ENCODE results near the gene MSANTD3. TPM values are rescaled to one million over a fixed set of nuclear protein-coding genes. Genes with fewer than 3 reads are reported as not detected.
"Not testable (repeated sequence)": the region's sequence is repeated elsewhere in the genome, so short reads cannot be mapped to it uniquely, and the experiment has no call there.

MSANTD3 gene
- total and polyA plus RNA-seq, 8 donors, result 6.0 to 15.0 (median 8.2) TPM

- no peaks in the 10 kb centered on the region for H3K4me1 ChIP-seq
- no peak overlapping the region for H3K27ac ChIP-seq
- FAIRE-seq (peak; percentile 87), DNase-seq (peak in 5 of 6 donors; percentile 46 to 75 (median 62)), ATAC-seq (peak in 3 of 4 donors; percentile 82 to 92 (median 87))
- H3K9me3 ChIP-seq, result no peaks in the 10 kb centered on the region
- H3K4me3 ChIP-seq, result no peak overlapping the region
- no peaks in the 10 kb centered on the region for H3K36me3 ChIP-seq
- peak; percentile 74 to 94 (median 90) for TF ChIP-seq CTCF (IDR thresholded peaks at IDR 0.05)
- intact Hi-C loops (cut with DNase I), result no loop called here
- WGBS, 2 donors, result 73 to 77% methylated on average over 1 of the region's 1 CpG
- no peaks in the 10 kb centered on the region for H3K27me3 ChIP-seq
These were observed 11.2 kb downstream of the MSANTD3 start for GRCh38 chr9:100437860-100438805.

GRCh38 chr9:100440071-100440470, 13.1 kb downstream of the MSANTD3 start:
- WGBS, 2 donors, result 88 to 90% methylated on average over 3 of the region's 3 CpGs
- intact Hi-C loops (cut with DNase I), result no loop called here
- FAIRE-seq, result no peak

GRCh38 chr9:100440487-100440886, 13.5 kb downstream of the MSANTD3 start:
- DNase-seq; H3K27me3 ChIP-seq; H3K4me3 ChIP-seq; FAIRE-seq; H3K9me3 ChIP-seq; H3K4me1 ChIP-seq; H3K27ac ChIP-seq; H3K36me3 ChIP-seq; intact Hi-C loops (cut with DNase I); ATAC-seq: not testable (repeated sequence)
- WGBS, 2 donors, result 89 to 90% methylated on average over 5 of the region's 5 CpGs

More at GRCh38 chr9:100440071-100440470, 13.1 kb downstream of the MSANTD3 start:
- Histone ChIP-seq H3K4me1 (no peaks in the 10 kb centered on the region), H3K27me3 (no peaks in the 10 kb centered on the region), H3K9me3 (no peaks in the 10 kb centered on the region), H3K36me3 (no peaks in the 10 kb centered on the region), H3K4me3 (no peak overlapping the region), H3K27ac (no peak overlapping the region)
- no peak for TF ChIP-seq CTCF (IDR thresholded peaks at IDR 0.05)
- DNase-seq (no peak), ATAC-seq (peak in 1 of 4 donors; percentile 12)

- FAIRE-seq (no peak), ATAC-seq (no peak), DNase-seq (no peak)
- intact Hi-C loops (cut with DNase I), result no loop called here
- no peaks in the 10 kb centered on the region for H3K4me1 ChIP-seq
- TF ChIP-seq CTCF (IDR thresholded peaks at IDR 0.05), result no peak
- H3K4me3 ChIP-seq, result no peak overlapping the region
- H3K9me3 ChIP-seq, result no peaks in the 10 kb centered on the region
- no peaks in the 10 kb centered on the region for H3K27me3 ChIP-seq
- 85 to 90% methylated on average over 19 of the region's 19 CpGs for WGBS, 2 donors
- no peaks in the 10 kb centered on the region for H3K36me3 ChIP-seq
- H3K27ac ChIP-seq, result no peak overlapping the region
These were observed 15.0 kb downstream of the MSANTD3 start for GRCh38 chr9:100441911-100442361.

- ATAC-seq, result no peak
These were observed 17.1 kb downstream of the MSANTD3 start for GRCh38 chr9:100443781-100444768.

More at GRCh38 chr9:100443781-100444768, 17.1 kb downstream of the MSANTD3 start:
- Histone ChIP-seq H3K9me3 (no peaks in the 10 kb centered on the region), H3K27me3 (no peaks in the 10 kb centered on the region), H3K36me3 (no peaks in the 10 kb centered on the region), H3K4me1 (no peaks in the 10 kb centered on the region), H3K27ac (no peak overlapping the region), H3K4me3 (no peak overlapping the region)
- FAIRE-seq (no peak), DNase-seq (no peak)
- no peak for TF ChIP-seq CTCF (IDR thresholded peaks at IDR 0.05)
- WGBS, 2 donors, result 34 to 38% methylated on average over 4 of the region's 4 CpGs
- intact Hi-C loops (cut with DNase I), result no loop called here

Measured in pancreas (tissue), 10 donors.